Cardiac muscle cell (in vitro differentiated cells and primary cell): ENCODE measurements around the gene MAN2B2. TPM values are rescaled to one million over a fixed set of nuclear protein-coding genes. Genes with fewer than 3 reads are reported as not detected.
"Not testable (repeated sequence)": the region's sequence is repeated elsewhere in the genome, so short reads cannot be mapped to it uniquely, and the experiment has no call there.

Source experiments
- DNase-seq, 2 donors: peaks; one replicate each; pipeline versions ENCODE4 v3.0.0 to v3.0.0-alpha.2; 2010 to 2017; ENCODE audit warnings: low read depth in 1 of 2, low spot score in 1 of 2
- H3K27ac ChIP-seq: fragments of 200-600 bp; sonication (generic); 2 replicates; pipeline ENCODE4 v1.5.1; 2016
- H3K27me3 ChIP-seq: fragments of 200-600 bp; sonication (generic); 2 replicates; pipeline ENCODE4 v1.6.0; 2016; ENCODE audit warnings: control low read depth
- H3K36me3 ChIP-seq: fragments of 200-600 bp; sonication (generic); 2 replicates; pipeline ENCODE4 v1.5.1; 2016; ENCODE audit warnings: control low read depth
- H3K4me1 ChIP-seq: fragments of 200-600 bp; sonication (generic); 2 replicates; pipeline ENCODE4 v1.8.1; 2017; ENCODE audit warnings: low read depth, mild to moderate bottlenecking, mixed run types
- H3K4me3 ChIP-seq: fragments of 200-600 bp; sonication (generic); 2 replicates; pipeline ENCODE4 v1.5.1; 2016; ENCODE audit warnings: mild to moderate bottlenecking
- H3K9me3 ChIP-seq: fragments of 200-600 bp; sonication (generic); 2 replicates; pipeline ENCODE4 v1.5.1; 2017; ENCODE audit warnings: low read depth, mild to moderate bottlenecking, control low read depth
- CTCF ChIP-seq: IDR thresholded peaks from 2 replicates; pipeline ENCODE4 v1.5.1; 2012; ENCODE audit warnings: low read depth, mild to moderate bottlenecking, low read length
- polyA plus RNA-seq: library from polyadenylated mRNA; unstranded; fragments of >200 nt; fragmentation: Nextera tagmentation; extraction: Ambion mirVana; gene quantifications from 2 replicates; pipeline ENCODE4 v1.2.1, GENCODE V29; 2016
- total RNA-seq: library from RNA; depleted of rRNA; stranded (reverse); fragments of >200 nt; gene quantifications from 2 replicates; pipeline ENCODE4 v1.2.3, GENCODE V29; 2016

Gene MAN2B2
- total and polyA plus RNA-seq, 2 experiments from 2014 or later, result 5.4 to 8.2 TPM

GRCh38 chr4:6671648-6672047, 96.7 kb downstream of the MAN2B2 start:
- H3K27ac ChIP-seq, result no peak overlapping the region
- H3K9me3 ChIP-seq, result no peaks in the 10 kb centered on the region
- peaks cover 5% of the 10 kb centered on the region for H3K4me1 ChIP-seq
- no peak for TF ChIP-seq CTCF
- no peak overlapping the region for H3K4me3 ChIP-seq
- no peaks in the 10 kb centered on the region for H3K27me3 ChIP-seq
- DNase-seq, result no peak
- H3K36me3 ChIP-seq, result no peaks in the 10 kb centered on the region

DNA sequence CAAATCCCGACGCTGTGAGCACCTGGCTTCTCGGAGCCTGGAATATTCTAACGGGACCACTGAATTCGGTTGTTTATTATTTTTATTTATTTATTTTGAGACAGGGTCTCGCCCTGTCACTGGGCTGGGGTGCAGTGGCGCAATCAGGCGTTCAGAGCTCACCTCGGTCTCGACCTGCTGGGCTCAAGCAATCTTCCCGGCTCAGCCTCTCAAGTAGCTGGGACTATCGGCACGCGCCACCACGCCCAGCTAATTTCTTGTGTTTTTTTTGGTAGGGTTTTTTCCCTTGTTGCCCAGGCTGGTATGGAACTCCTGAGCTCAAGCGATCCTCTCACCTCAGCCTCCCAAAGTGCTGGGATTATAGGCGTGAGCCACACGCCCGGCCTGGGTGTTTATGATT, 97.1 kb downstream of the MAN2B2 start:
- no peak overlapping the region for H3K27ac ChIP-seq
- no peak for DNase-seq
- no peaks in the 10 kb centered on the region for H3K36me3 ChIP-seq
- no peak overlapping the region for H3K4me3 ChIP-seq
- TF ChIP-seq CTCF, result no peak
- peaks cover 8% of the 10 kb centered on the region for H3K4me1 ChIP-seq
- H3K9me3 ChIP-seq, result no peaks in the 10 kb centered on the region
- no peaks in the 10 kb centered on the region for H3K27me3 ChIP-seq

DNA sequence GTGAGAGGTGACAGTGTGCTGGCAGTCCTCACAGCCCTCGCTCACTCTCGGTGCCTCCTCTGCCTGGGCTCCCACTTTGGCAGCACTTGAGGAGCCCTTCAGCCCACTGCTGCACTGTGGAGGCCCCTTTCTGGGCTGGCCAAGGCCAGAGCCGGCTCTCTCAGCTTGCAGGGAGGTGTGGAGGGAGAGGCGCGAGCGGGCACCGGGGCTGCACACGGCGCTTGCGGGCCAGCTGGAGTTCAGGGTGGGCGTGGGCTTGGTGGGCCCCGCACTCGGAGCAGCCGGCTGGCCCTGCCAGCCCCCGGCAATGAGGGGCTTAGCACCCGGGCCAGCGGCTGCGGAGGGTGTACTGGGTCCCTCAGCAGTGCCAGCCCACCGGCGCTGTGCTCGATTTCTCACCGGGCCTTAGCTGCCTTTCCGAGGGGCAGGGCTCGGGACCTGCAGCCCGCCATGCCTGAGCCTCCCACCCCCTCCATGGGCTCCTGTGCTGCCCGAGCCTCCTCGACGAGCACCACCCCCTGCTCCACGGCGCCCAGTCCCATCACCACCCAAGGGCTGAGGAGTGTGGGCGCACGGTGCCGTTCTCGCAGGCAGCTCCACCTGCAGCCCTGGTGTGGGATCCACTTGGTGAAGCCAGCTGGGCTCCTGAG, 97.7 kb downstream of the MAN2B2 start:
- H3K4me3 ChIP-seq, H3K27ac ChIP-seq, DNase-seq, H3K9me3 ChIP-seq, H3K4me1 ChIP-seq, H3K27me3 ChIP-seq, H3K36me3 ChIP-seq: not testable (repeated sequence)

Other genes starting within 250 kb of the MAN2B2 start
- 0.14 TPM in 1 of 2 replicates, not detected in the other for gene PPP2R2C, start 102.6 kb upstream of the MAN2B2 start, total RNA-seq
- not detected in 2 replicates for gene PPP2R2C, start 102.6 kb upstream of the MAN2B2 start, polyA plus RNA-seq
- gene MRFAP1, start 65.5 kb downstream of the MAN2B2 start, total RNA-seq, result 262 and 291 TPM in 2 replicates
- 315 and 319 TPM in 2 replicates for gene MRFAP1, start 65.5 kb downstream of the MAN2B2 start, polyA plus RNA-seq
- not detected in 2 replicates for gene S100P, start 118.7 kb downstream of the MAN2B2 start, total RNA-seq
- gene S100P, start 118.7 kb downstream of the MAN2B2 start, polyA plus RNA-seq, result not detected in 2 replicates
- gene MRFAP1L1, start 134.7 kb downstream of the MAN2B2 start, total RNA-seq, result 82.4 and 112 TPM in 2 replicates
- gene MRFAP1L1, start 134.7 kb downstream of the MAN2B2 start, polyA plus RNA-seq, result 73.3 and 76.4 TPM in 2 replicates
- 48.9 and 52.1 TPM in 2 replicates for gene BLOC1S4, start 141.0 kb downstream of the MAN2B2 start, total RNA-seq
- 53.5 and 55.5 TPM in 2 replicates for gene BLOC1S4, start 141.0 kb downstream of the MAN2B2 start, polyA plus RNA-seq
- 25.8 and 28.7 TPM in 2 replicates for gene KIAA0232, start 207.5 kb downstream of the MAN2B2 start, total RNA-seq
- gene KIAA0232, start 207.5 kb downstream of the MAN2B2 start, polyA plus RNA-seq, result 27.4 and 30.0 TPM in 2 replicates